HG03432 (cell line): ENCODE data around the gene TSHZ2.
"Not testable (repeated sequence)": the region's sequence is repeated elsewhere in the genome, so short reads cannot be mapped to it uniquely, and the experiment has no call there.

Source experiments
- ATAC-seq: cut with Tn5 transposase; IDR thresholded peaks from one replicate; pipeline ENCODE4 v1.9.1; 2021; ENCODE audit warnings: mild to moderate bottlenecking, moderate library complexity; ENCODE audit not compliant: unreplicated experiment

Gene TSHZ2

GRCh38 chr20:53024653-53025052 lies 52.5 kb downstream of the TSHZ2 start:
- not testable (repeated sequence) for ATAC-seq

DNA sequence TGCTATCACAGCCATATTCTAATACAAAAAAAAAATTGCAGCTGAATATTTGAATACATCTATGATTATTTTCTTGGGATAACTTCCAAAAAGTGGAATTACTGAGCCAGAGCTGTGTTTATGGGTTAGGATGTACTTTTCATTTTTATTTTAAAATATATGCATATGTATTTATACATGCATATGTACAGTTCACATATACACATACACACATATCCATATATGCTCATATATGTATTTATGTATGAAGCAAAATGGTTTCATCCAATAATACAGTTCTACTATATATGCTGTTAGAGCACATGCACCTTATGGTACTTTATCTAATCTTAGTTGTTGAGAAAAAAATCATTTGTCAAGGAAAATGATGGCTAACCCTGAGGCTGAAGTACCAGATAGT lies 54.9 kb downstream of the TSHZ2 start:
- ATAC-seq, result no peak

DNA sequence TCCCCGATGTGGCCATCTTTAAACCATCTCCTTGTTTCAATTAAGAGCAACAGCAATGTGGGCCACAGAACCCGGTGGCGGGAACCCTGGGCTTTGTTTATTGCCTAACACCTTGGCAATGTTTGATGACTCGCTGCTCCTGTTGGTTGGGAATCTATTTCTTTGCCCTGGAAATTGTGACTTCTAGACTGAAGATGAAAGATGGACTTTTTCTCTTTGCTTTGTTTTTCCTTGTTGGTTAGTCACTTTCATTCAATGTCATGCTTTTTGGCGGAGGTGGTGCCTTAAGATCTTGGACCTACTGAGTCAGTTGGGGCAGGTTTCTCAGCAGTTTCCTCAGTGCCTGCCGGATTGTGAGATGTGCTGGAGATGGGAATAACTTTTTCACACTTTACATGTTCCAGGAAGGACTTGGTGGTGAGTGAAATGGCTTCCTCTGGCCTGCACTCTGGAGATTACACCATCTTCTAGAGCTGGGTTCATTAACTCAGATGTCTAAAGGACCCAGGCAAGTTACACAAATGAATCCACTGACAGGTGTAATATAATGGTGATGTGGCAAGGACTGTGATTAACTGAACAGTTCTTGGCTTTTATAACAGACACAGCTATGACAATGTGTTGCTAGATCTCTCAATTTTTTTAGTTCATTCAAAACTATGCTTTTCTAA lies 56.3 kb downstream of the TSHZ2 start:
- ATAC-seq, result no peak

GRCh38 chr20:53030061-53030460 lies 57.9 kb downstream of the TSHZ2 start:
- ATAC-seq, result no peak

DNA sequence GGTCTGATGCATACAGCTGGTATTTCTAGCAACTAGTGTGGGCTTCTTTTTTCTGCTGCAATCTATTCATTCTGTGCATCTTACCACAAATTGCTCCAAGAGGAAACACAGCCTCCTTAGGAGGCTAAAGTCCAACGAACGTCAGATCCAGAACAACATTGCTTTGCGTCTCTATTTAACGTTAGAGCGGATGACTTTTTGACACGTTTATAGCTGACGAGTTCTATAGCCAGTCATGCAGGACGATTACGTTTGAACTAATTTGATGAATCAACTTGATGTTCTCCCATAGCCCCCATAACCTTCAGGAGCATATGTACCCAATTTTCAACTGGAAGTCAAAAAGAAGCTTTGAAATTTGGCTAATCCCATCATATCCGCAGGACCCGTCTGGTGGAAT lies 59.9 kb downstream of the TSHZ2 start:
- no peak for ATAC-seq

- ATAC-seq, result no peak
Observed at GRCh38 chr20:53032478-53032932, 60.3 kb downstream of the TSHZ2 start.

- no peak for ATAC-seq
Observed at GRCh38 chr20:53033176-53033575, 61.0 kb downstream of the TSHZ2 start.

GRCh38 chr20:53034899-53035298 lies 62.7 kb downstream of the TSHZ2 start:
- no peak for ATAC-seq

DNA sequence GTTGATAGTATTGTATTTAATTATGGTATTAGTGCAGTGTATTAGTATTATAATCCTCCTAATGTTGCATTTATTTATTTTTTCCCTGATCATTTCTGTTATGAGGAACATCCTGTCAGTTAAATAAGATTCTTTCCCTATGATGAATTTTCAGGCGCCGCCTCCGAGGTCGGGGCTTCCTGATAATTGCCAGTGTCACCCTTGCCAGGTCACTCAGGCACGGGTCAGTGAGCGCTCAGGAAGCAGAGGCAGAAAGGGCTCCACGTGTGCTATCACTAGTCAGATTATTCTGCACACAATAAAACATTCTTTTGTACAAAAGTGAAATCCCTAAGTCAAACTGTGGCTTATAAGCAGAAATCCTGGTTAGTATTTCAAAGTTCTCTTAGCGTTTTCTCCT lies 64.8 kb downstream of the TSHZ2 start:
- ATAC-seq, result no peak

- no peak for ATAC-seq
Observed at GRCh38 chr20:53037621-53038020, 65.5 kb downstream of the TSHZ2 start.

DNA sequence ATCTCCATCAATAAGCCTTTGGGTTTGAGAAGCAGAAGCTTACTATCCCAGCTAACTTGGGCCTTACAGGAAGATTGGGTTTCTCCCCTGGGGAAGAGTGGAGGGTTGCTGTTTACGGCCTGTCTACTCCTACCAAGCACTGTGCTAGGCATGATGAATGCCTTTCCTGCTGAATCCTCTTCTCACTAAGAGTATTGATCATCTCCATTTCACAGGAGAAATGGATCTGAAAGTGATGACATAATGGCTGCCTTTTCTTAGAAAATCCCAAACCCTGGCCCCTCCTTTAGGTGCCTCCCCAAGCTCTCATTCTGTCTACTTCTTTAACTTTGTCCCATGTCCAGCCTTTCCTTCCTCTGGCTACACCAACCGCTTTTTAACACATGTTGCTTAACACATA lies 66.1 kb downstream of the TSHZ2 start:
- no peak for ATAC-seq

DNA sequence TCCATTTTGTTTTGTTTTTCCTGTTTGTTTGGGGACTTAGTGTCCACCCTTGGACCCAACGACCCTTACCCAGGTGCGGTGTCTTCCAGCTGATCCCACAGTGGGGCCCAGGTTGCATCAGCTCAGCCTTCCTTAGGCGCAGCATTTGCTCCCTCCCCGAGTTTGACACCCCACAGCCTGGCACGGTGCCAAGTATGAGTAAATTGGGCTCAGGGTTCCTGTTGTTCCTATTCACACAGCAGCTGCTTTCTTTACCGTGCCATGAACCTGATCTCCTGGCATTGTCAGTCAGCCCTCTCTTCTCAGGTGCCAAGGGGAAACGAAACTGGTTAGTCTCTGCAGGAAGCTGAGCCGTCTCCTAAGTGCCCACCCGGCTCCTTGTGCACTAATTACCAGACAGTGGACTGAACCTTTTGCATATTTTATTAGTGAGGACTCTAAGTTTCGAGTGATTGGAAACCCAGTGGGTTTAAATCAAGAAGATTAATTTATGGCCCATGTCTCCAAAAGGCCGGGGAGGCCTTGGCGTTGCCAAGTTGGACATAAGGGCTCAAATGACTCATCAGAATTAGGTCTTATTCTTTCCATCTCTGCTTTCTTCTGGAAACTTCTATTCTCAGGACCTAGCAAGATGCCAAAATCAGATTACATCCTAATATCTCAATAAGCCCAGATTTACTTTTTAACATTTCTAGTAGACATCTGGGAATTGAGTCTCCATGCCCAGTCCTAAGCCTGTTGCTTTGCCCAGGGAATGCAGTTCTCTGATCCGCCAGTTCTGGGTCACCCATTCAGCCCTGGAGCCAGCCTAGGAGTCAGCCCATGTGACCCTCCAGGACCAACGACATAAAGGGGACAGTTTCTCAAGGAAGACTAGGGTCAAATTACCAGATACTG lies 68.8 kb downstream of the TSHZ2 start:
- no peak for ATAC-seq

- no peak for ATAC-seq
Observed at GRCh38 chr20:53042521-53042920, 70.4 kb downstream of the TSHZ2 start.

GRCh38 chr20:53044296-53044695 lies 72.1 kb downstream of the TSHZ2 start:
- no peak for ATAC-seq

DNA sequence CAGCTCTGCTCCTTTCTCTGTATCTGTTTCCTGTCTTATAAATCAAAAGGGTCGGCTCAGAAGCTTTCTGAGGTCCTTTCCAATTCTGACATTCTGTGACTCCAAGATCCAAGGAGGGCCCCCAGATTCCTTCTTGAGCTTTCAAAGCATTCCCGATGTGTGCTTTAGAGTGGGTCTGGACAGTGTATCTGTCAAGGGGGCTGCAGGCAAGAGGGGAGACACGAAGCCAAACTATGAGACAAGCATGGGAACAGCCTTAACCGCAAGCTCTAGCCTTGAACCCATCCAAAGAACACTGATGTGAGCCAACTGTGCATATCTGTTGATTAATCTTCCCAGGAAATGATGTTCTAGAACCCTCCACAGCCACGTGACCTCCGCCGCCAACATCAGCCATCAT lies 73.8 kb downstream of the TSHZ2 start:
- ATAC-seq, result no peak

- no peak for ATAC-seq
Observed at GRCh38 chr20:53047203-53047602, 75.0 kb downstream of the TSHZ2 start.

DNA sequence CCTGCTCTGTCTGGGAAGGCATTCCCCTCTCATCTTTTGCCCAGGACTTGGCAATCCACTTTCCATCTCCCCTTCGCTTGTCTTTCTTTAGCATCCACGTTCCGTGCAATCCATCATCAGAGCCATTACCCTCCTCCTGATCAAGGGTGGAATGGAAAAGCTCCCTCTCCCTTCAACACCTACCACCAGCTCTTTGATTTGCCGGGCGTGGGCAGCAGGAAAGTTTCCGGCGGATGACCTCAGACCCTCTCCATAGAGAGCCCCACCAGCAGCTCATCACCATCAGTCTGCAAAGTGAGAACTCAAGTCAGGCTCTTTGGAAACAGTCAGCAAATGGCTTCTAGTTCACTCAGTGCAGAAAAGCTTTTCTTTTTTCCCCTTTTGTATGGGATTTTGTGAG lies 76.2 kb downstream of the TSHZ2 start:
- ATAC-seq, result no peak

GRCh38 chr20:53050338-53050737 lies 78.2 kb downstream of the TSHZ2 start:
- no peak for ATAC-seq

- ATAC-seq, result no peak
Observed at GRCh38 chr20:53052380-53052779, 80.2 kb downstream of the TSHZ2 start.

GRCh38 chr20:53053595-53053994 lies 81.4 kb downstream of the TSHZ2 start:
- ATAC-seq, result no peak

DNA sequence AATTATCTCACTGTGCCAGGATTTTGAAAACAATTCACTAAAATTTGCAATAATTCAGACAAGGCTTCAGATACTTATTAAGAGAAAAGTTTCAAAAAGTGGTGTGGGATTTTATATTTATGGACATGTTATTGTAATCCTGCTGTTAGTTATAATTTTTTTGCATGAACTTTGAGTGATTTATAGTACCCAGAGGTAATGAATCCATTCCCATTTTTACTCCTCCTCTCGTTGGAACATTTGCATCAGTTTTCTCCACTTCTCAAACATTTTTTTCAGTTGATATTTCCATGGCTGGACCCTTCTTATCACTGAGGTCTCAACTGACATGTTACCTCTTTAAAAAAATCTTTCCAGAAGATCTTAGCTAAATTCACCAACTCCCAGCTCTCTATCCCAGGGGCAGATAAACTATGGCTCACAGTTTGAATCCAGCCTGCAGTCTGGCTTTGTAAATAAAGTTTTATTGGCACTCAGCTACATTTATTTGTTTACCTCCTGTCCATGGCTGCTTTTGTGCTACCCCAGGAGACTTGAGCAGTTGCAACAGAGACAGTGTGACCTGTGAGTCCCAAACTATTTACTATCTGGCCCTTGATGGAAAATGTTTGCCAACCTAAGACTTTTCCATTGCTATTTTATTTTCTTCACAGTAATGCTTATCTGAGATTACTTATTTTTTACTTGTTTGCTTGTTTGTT lies 83.4 kb downstream of the TSHZ2 start:
- no peak for ATAC-seq

DNA sequence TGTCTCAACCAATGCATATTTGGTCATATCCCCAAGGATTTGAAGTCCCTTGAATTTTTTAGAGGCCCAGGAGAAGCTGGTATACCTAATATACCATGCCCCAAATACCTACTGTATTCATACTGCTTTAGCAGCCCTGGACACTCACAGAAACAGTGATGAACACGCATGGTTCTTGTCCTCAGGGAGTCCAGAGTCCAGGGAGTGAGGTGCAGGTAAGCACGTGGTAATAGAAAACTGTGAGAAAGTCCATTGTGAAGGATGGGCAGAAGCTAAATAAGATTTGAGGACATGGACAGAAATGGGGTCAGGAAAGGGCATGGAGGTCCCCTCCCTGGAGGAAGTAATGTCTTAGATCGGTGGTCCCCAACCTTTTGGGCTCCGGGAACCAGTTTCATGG lies 85.4 kb downstream of the TSHZ2 start:
- ATAC-seq, result no peak
